GM12891 (cell line): ENCODE data around the gene FAM83E.

Experiments used
- PAX5 ChIP-seq: IDR thresholded peaks from 2 replicates; pipeline ENCODE4 v1.6.1; 2011; ENCODE audit warnings: low read length, moderate library complexity, mild to moderate bottlenecking; ENCODE audit not compliant: insufficient read depth, severe bottlenecking
- POLR2A ChIP-seq: IDR thresholded peaks from 2 replicates; pipeline ENCODE4 v1.6.1; 2011; ENCODE audit warnings: low read depth, low read length, control low read depth
- POLR2AphosphoS5 ChIP-seq: IDR thresholded peaks from 2 replicates; pipeline ENCODE4 v1.6.1; 2011; ENCODE audit warnings: low read depth, low read length, control low read depth
- SPI1 ChIP-seq: IDR thresholded peaks from 2 replicates; pipeline ENCODE4 v1.6.1; 2011; ENCODE audit warnings: low read depth, low read length, control low read depth
- TAF1 ChIP-seq: IDR thresholded peaks from 2 replicates; pipeline ENCODE4 v1.6.1; 2011; ENCODE audit warnings: low read depth, low read length, control low read depth

GRCh38 chr19:48591021-48591420 is 23.9 kb downstream of the FAM83E start:
- TF ChIP-seq POLR2A = no peak
- no peak for TF ChIP-seq TAF1
- TF ChIP-seq POLR2AphosphoS5 = no peak
- no peak for TF ChIP-seq PAX5
- no peak for TF ChIP-seq SPI1
